ENCODE results near the gene NRG3. TPM values are rescaled to one million over a fixed set of nuclear protein-coding genes. Genes with fewer than 3 reads are reported as not detected.

The NRG3 gene
- total RNA-seq, 6 experiments from 2014 or later = 0.34 to 0.99 (median 0.75) TPM

DNA sequence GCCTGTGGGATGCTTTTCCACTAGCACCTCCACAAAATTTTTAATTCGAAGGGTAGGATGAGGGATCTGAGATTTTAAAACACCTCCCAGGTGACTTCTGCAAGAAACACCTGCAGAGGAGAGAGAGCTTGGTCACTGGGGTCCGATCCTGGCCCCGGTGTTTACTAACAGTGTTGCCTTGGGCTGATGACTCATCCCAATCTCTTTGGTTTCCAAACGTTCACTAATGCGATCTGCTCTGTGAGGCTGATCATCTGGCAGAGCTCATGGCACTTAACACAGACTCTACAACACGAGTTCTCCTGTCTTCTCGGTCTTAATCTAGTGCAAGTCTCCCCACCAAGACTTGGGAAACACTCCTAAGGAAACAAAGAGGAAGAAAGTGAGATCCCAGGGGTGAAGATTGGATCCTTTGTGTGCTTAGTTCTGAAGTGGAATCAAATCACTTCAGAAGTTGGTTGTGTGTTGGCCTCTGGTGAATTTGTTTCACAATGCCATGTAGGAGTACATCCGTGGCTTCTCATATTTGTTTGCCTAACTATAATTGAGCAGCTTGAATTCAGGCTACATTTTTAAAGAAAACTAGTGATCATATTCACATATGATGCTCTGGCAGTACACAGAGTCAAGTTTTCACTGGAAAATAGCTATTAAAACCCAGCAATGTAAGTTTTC is 407.9 kb downstream of the NRG3 start:
- Histone ChIP-seq H3K4me3 (no peak overlapping the region), H3K27ac (no peak overlapping the region), H3K4me1 (no peaks in the 10 kb centered on the region), H3K36me3 (no peaks in the 10 kb centered on the region), H3K9me3 (no peaks in the 10 kb centered on the region), H3K27me3 (no peaks in the 10 kb centered on the region)
- ATAC-seq = no peak
- WGBS (ENCODE audit: insufficient coverage, low coverage, low lambda C conversion rate, missing lambda C conversion rate) = 27% methylated on average over 4 of the region's 8 CpGs
- intact Hi-C loops (cut with DNase I) = no loop called here
- TF ChIP-seq POLR2A (IDR thresholded peaks at IDR 0.05) = no peak
- TF ChIP-seq, protein P1, sequence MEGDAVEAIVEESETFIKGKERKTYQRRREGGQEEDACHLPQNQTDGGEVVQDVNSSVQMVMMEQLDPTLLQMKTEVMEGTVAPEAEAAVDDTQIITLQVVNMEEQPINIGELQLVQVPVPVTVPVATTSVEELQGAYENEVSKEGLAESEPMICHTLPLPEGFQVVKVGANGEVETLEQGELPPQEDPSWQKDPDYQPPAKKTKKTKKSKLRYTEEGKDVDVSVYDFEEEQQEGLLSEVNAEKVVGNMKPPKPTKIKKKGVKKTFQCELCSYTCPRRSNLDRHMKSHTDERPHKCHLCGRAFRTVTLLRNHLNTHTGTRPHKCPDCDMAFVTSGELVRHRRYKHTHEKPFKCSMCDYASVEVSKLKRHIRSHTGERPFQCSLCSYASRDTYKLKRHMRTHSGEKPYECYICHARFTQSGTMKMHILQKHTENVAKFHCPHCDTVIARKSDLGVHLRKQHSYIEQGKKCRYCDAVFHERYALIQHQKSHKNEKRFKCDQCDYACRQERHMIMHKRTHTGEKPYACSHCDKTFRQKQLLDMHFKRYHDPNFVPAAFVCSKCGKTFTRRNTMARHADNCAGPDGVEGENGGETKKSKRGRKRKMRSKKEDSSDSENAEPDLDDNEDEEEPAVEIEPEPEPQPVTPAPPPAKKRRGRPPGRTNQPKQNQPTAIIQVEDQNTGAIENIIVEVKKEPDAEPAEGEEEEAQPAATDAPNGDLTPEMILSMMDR (IDR thresholded peaks at IDR 0.05) = no peak
- no peak for DNase-seq

DNA sequence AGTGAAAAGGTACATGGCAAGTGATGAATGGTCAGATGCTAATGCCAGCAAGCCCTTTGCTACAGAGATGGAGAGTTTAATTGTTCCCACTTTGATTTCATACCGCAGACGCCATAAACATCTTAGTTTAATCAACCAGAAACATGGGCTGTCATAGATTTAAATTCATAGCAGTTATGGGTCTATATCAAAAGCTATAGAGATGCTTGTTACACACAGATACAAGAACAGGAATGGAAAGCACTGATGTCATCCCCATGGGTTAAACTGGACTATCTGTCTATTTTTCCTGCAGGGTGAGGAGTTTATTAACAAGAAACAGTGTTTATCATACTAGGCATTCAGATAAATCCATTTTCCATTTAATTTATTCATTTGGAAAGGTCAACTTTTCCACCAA is 409.2 kb downstream of the NRG3 start:
- Histone ChIP-seq H3K4me1 (no peaks in the 10 kb centered on the region), H3K27me3 (no peaks in the 10 kb centered on the region), H3K36me3 (no peaks in the 10 kb centered on the region), H3K9me3 (no peaks in the 10 kb centered on the region), H3K4me3 (no peak overlapping the region), H3K27ac (no peak overlapping the region)
- WGBS (ENCODE audit: insufficient coverage, low coverage, low lambda C conversion rate, missing lambda C conversion rate) = 59% methylated on average over 2 of the region's 2 CpGs
- TF ChIP-seq, protein P1 (IDR thresholded peaks at IDR 0.05) = no peak
- no peak for TF ChIP-seq POLR2A (IDR thresholded peaks at IDR 0.05)
- DNase-seq = no peak
- intact Hi-C loops (cut with DNase I) = no loop called here
- no peak for ATAC-seq

DNA sequence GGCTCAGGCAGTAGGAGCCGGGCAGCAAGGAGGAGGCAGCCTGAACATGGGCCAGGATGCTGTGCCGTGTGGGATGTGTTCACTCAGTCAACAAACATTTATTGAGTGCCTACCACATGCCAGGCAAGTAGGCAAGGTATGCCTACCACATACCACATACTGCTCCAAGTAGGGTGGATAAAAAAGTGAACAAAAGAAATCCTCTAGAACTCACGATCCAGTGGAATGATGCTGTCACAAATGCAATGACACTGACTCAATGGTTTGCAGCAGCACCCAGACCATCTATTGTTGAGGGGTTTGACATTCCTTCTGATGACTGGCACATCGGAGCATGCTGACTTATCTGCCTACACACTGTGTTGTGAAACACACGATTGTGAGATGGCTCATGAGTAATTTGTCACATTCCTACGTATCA is 413.5 kb downstream of the NRG3 start:
- intact Hi-C loops (cut with DNase I) = no loop called here
- H3K4me3 ChIP-seq = no peak overlapping the region
- H3K9me3 ChIP-seq = no peaks in the 10 kb centered on the region
- H3K4me1 ChIP-seq = no peaks in the 10 kb centered on the region
- H3K27ac ChIP-seq = no peak overlapping the region
- no peak for ATAC-seq
- no peak for TF ChIP-seq POLR2A (IDR thresholded peaks at IDR 0.05)
- TF ChIP-seq, protein P1 (IDR thresholded peaks at IDR 0.05) = no peak
- no peaks in the 10 kb centered on the region for H3K27me3 ChIP-seq
- no peaks in the 10 kb centered on the region for H3K36me3 ChIP-seq
- no peak for DNase-seq
- 75% methylated on average over 5 of the region's 6 CpGs for WGBS (ENCODE audit: insufficient coverage, low coverage, low lambda C conversion rate, missing lambda C conversion rate)

DNA sequence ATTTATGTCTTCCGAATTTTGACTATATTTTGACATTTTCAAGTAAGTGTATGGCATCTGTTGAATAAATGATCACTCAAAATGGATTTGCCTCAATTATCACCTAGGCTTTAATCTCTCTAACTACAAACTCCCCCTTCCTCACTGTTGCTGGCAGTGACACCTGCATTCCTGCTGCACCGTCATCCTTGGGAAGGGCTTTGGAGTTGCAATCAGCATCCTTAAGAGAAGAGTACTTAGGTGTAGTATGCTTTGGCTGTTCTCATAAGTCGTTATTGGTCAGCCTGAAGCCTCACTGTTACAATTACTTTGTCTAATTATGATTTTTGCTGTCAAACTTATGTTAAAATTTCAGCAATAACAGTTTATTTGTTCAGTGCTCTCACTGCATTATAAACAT is 415.0 kb downstream of the NRG3 start:
- intact Hi-C loops (cut with DNase I) = no loop called here
- H3K9me3 ChIP-seq = no peaks in the 10 kb centered on the region
- no peak overlapping the region for H3K27ac ChIP-seq
- H3K4me1 ChIP-seq = no peaks in the 10 kb centered on the region
- ATAC-seq = no peak
- H3K4me3 ChIP-seq = no peak overlapping the region
- 69% methylated on average over 3 of the region's 3 CpGs for WGBS (ENCODE audit: insufficient coverage, low coverage, low lambda C conversion rate, missing lambda C conversion rate)
- no peaks in the 10 kb centered on the region for H3K36me3 ChIP-seq
- no peak for TF ChIP-seq POLR2A (IDR thresholded peaks at IDR 0.05)
- TF ChIP-seq, protein P1 (IDR thresholded peaks at IDR 0.05) = no peak
- no peak for DNase-seq
- no peaks in the 10 kb centered on the region for H3K27me3 ChIP-seq
